Stimulated activated CD4-positive, alpha-beta T cell treated with anti-CD3 and anti-CD28 coated beads, Interleukin-1b, Interleukin-23, amount 100 ng/mL, for 1 hour (primary cell): ENCODE measurements around the gene RINL.
"Not testable (repeated sequence)": the region's sequence is repeated elsewhere in the genome, so short reads cannot be mapped to it uniquely, and the experiment has no call there.

Experiments used
- DNase-seq, 2 donors: peaks; one replicate each; pipeline ENCODE4 v3.0.0-alpha.2; 2020; ENCODE audit warnings: low read depth in 2 of 2

Gene RINL

DNA sequence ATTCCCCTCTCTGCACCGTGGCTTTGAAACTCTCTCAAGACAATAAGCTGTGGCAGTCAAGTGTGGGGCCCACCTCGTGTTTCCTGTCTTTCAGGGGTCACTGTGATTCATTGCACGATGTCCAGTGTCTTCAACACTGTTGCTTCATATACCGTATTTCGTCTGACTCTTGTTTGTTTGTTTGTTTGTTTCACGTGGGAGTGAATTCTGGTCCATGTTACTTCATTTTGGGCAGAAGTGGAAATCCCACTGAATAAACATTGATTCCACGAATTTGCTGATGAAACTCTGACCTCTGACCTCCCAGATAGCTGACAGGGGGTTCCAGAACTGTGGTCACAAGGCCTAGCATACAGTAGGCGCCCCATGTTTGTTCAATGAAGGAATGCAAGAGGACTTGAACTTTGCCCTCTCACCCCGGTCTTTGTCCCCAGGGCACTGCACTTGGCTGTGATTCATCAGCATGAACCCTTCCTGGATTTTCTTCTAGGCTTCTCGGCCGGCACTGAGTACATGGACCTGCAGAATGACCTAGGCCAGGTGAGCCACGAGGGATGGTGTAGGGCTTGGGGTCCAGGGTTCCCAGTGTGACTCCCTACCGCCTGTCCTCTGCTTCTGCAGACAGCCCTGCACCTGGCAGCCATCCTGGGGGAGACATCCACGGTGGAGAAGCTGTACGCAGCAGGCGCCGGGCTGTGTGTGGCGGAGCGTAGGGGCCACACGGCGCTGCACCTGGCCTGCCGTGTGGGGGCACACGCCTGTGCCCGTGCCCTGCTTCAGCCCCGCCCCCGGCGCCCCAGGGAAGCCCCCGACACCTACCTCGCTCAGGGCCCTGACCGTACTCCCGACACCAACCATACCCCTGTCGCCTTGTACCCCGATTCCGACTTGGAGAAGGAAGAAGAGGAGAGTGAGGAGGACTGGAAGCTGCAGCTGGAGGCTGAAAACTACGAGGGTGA is 26.8 kb upstream of the RINL start:
- DNase-seq = no peak

DNA sequence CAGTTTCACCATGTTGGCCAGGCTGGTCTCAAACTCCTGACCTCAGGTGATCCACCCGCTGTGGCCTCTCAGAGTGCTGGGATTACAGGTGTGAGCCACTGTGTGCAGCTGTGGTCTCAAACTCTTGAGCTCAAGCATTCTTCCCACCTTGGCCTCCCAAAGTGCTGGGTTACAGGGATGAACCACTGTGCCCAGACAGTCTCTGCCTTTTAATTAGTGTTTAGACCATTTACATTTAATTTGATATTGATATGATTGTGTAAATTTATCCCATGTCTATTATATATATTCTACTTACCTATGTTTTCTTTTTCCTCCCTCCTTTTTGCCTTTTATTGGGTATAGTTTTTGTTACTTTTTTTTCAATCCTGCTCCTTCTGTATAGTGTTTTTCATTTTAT is 23.6 kb upstream of the RINL start:
- DNase-seq = no peak

DNA sequence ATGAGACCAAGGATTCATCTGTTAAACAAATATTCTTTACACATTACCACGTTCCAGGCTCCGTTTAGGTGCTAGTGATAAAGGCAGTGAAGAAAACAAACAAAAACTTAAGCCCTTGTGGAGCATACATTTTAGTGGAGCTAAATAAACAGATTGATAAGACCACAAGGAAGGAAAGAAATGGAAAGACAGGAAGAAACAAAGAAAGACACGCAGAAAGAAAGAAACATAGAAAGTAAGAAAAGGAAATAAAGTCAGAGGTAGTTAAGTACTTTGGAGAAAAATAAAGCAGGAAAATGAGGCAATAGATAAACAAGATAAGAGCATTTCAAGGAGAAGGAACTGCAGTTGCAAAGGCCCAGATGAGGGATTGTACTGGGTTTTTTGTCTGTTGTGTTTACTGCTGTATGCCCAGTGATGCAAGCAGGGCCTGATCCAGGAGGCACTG is 22.7 kb upstream of the RINL start:
- DNase-seq = no peak

DNA sequence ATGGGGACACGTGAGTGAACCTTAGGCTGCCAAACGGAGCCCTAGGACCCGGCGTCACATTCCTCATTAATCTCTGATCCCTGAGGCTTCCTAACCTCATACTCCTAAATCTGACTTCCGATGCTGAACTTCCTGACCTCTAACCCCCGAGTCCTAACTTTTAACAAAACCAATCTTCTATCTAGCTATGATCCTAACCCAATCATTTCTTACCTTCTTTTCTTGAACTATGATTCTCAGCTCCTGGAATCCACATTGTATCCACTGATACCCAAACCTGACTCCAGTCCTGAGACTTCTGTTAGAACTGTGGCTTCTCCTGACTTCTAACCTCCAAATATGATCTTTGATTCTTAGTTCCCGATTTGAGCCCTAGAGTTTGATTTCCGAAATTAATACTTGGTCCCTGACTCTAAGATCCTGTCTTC is 22.1 kb upstream of the RINL start:
- no peak for DNase-seq

DNA sequence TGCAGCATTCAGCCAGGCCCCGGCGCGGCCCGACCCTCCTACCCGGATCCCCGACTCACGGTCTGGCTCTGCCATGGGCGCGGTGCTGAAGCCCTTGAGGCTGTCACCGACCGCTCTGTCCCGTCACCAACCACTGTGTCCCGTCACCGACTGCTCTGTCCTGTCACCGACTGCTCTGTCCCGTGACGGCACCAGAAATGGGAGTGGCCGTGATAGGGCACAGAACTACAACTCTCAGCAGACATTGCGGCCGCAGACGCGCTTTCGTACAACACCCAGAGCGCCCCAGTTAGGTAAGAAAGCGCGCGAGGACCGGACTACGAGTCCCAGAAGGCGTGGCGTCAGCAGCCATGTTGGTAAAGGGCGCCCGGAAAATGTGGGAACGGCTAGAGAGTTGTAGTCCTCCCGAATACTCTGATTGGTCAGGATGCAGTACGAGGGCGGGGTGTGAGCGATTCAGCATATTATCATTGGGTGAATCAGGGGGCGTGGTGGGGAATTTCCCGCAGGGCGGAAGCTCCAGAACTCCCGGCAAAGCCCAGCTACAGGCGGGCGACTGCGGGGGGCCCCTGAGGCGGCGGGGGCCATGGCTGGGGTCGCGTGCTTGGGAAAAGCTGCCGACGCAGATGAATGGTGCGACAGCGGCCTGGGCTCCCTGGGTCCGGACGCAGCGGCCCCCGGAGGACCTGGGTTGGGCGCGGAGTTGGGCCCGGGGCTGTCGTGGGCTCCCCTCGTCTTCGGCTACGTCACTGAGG is 21.5 kb upstream of the RINL start, which contains the start of the genes NFKBIB and SIRT2:
Gene NFKBIB (plus strand): TSS at position 523 of the 755 bp plus-strand sequence. CDS start 64 bp downstream, at position 587.
Gene SIRT2 (minus strand): TSS at position 172 of the 755 bp plus-strand sequence. CDS start 97 bp downstream, at position 75.
- DNase-seq = peak; percentile 92 to 97

DNA sequence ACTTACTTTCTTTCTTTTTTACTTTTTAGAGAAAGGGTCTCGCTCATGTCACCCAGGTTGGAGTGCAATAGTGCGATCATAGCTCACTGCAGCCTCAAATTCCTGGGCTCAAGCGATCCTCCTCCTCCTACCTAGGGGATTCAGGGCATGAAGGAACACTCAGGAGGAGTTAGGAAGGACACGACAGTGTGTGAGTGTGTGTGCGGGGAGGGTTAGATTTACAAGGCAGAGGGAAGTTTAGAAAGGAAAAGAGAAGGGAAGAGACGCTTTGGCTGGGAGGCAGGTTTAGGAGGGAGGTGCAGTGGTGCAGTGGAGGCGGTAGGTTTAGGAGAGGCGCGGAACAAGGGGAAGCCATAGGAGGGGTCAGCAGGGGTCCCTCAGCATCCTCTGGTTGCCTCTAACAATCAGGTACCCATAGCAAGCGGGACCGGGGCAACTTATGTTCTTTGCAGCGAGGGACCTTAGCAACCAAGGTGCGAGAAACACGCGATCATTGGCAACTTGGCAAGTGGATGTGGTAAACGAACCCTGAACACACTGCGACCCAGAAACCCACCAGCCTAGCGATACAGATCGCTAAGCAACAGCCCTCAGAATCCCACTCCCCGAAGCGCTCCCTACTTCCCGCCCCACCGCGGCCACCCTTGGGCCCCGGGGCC is 20.8 kb upstream of the RINL start:
- DNase-seq = no peak

DNA sequence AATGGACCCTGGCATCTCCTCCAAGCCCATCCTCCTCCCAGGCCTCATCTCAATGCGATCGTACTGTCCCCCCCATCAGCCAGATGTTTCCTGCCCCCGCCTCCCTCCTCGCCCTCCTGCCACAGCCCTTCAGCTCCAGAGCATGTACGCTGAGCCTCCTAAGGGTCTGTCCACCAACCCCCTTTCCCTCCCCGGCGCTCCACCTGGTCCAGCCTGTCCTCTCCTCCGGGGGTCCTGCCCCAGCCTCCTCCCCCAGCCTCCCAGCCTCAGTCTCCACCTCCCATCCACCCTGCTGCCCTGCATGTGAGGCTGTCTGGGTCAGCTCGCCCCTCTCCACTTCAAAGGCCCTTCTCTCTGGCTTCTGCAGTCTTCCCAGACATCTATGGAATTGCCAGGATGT is 16.9 kb upstream of the RINL start:
- no peak for DNase-seq

DNA sequence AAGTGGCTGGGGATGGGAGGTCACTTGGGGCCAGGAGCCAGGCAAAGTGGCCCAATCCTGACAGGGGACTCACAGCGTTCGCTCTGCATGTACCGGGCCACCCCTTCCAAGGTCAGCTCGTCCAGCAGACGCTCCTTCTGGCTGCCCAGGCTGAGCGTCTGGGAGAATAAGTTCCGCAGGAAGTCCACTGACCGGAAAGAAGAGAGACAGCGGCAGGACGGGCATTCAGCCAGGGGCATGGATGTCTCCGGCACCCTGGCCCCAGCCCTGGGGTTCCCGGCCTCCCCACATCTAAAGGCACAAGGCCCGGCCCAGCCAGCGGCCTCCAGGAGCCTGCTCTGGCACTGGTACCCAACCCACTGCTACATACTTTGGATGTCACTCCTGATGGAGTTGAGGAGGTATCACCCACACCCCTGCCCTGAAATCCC is 15.3 kb upstream of the RINL start:
- no peak for DNase-seq

DNA sequence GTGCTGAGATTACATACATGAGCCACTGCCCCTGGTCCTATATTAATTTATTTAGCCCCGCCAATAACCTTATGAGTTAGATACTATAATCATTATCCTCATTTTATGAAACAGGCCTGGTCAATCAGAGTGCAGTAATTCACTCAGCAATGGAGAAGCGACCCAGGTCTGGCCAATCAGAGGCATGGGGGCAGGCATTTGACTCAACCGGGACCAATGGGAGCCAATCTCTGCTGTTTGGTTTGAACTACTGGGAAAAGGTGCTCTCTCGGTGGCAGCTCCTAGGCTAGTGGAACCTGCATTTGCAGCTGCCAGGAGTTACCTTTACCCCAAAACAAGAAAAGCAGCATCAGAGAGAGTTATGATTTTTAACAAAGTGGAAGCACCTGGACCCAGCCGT is 14.8 kb upstream of the RINL start:
- no peak for DNase-seq

DNA sequence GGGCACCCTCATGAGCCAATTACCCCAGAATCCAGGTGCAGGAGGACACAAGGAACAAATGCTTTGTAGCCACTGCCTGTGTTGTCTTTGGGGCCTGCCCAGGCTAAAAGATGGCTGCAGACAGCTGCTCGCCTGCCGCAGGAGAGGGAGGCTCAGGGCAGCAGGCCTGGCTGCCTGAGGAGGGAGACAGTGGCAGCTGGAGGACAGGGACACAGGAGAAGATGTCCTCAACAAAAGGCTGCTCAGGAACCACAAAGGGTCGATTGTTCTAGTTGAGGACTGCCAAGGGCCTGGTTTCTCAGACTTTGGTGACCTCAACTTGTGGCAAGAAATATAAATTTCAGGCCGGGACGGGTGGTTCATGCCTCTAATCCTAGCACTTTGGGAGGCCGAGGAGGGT is 13.7 kb upstream of the RINL start:
- no peak for DNase-seq

DNA sequence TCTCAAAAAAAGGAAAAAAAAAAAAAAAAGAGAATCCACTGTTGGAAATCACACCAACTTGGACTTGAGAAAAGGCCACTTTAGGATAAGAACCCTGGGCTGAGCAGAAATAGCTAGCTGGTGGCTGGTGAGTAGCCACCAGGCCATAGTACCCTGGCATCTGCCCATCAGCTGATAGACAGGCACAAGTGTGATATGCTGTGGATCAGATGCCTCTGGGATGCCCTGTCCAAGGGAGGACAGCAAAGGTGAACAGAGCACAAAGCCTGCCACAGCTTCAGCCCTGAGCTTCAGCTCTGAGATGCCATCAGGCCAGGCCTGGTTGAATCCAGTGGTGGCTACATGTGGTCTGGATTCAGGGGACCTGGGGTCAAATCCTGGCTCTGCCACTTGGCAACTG is 12.6 kb upstream of the RINL start:
- no peak for DNase-seq

DNA sequence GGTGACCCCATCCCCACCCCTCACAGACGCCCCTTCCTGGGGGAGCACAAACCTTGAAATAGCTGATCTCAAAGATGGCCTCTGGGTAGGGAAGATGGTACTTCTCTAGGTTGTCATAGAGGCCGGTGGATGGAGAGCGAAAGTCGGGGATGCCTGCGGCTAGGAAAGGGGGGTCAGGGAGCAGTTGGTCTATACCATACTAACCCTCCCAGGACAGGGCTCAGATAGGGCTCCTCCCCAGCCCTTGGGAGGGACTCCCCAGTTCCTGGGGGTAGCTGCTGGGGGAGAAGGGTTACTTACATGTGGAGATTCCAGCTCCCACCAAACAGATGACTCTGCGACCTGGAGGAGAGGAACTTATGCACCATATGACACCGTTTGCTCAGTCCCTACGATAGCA is 11.7 kb upstream of the RINL start:
- no peak for DNase-seq

DNA sequence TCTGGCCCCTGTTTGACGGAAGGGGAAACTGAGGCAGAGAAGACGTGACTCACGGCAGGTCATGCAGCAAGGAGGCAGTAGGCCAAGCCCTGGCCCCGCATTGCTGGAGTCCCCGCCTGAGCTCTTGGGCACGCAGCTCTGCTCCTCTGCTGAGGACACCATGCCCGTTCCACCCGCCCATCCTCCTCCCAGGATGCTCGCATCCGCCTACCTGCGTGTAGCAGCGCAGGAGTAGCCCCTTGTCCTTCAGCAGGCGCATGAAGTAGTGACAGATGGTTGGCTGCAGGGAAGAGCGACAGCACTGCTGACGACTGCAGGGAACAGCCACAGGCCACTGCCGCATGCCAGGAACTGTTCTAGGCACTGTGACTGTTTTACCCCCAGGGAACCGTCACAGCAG is 10.8 kb upstream of the RINL start:
- DNase-seq = no peak

DNA sequence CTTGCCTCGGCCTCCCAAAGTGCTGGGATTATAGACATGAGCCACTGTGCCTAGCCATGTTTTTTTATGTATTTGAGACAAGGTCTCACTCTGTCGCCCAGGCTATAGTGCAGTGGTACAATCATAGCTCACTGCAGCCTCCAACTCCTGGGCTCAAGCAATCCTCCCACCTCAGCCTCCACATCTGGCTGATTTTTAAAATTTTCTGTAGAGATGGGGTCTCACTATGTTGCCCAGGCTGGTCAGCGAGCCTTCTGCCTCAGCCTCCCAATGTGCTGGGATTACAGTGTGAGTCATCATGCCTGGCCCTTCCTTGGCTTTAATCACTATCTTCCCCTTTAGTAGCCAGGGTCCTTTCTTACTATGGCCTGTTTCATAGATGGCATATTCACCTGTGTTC is 6.6 kb upstream of the RINL start:
- DNase-seq = not testable (repeated sequence)

DNA sequence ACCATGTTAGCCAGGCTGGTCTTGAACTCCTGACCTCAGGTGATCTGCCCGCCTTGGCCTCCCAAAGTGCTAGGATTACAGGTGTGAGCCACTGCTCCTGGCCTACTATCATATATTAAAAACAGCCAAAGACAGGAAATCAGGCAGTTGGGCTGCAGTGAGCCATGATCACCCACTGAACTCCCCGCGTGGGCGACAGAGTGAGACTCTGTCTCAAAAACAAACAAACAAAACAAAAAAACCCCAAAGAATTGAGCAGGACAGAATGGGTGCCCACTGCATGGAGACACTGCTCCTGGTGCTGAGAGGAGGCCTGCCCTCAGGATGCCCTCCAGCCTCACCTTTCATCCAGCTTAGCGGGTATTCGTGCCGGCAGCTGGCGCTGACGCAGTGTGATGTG is 5.2 kb upstream of the RINL start:
- no peak for DNase-seq

DNA sequence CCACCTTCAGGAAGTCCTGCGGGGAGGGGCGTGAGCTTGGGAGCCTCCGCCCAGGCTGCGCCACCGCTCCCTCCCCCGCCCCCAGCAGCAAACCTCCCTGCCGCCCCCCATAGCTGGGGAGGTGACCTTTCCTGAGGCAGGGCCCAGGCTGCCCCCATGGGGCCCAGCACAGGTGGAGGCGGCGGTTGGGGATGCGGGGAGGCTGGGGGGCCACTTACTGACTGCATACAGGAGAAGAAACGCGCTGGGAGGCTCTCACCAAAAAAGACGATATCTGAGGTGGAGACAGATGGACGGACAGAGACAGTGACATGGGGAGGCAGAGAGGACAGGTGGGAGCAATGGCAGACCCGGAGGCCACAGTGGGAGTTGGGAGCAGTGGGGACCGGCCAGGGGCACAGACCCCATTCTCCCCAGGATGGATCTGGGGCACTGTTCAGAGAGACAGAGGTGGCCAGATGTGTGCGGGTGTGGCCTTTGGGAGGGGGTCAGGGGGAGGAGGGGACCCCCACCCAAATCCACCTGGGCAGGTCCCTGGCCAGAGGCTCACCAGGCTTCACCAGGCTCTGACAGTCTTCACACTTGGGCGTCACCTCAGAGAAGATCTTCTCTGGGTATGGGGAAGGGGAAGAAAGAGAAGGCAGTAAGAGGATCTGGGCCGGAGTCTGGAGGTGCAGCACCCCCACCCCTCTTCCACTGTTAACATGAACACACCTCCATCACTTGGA is 3.0 kb upstream of the RINL start:
- DNase-seq = no peak

DNA sequence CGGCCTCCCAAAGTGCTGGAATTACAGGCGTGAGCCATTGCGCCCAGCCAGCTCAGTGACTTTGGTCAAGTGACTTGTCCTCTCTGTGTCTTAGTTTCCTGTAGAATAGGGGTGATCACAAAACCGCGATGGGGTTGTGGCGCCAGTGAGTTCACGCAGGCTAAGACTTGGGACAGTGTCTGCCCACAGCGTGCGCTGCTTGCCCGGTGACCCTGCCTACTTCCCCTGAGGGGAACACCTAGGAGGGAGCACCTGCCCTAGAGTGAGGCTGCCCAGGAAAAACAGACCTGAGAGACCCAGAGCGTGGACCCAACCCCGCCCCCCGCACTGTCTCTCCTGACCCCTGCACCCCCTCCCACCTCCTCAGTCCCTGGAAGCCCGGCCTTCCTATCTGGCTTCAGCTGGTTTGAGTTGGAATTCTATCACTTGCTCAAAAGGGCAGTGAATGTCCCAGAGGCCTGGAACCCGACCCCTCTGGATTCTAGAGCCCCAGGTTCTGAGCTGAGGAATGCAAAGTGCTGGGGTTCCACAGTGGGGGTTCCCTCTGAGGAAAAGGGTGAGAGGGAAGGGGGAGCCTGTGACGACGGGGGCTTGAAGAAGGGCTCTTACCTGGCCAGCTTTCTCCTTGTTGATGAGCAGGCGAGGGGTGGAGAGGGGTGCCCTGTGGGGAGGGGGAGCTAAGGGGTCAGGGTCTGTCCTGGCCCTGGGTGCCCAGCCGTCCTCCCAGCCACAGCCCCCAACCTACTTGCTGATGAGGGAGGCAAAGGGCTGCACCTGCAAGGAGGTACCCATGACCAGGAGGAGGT is 2.2 kb upstream of the RINL start:
- DNase-seq = no peak

DNA sequence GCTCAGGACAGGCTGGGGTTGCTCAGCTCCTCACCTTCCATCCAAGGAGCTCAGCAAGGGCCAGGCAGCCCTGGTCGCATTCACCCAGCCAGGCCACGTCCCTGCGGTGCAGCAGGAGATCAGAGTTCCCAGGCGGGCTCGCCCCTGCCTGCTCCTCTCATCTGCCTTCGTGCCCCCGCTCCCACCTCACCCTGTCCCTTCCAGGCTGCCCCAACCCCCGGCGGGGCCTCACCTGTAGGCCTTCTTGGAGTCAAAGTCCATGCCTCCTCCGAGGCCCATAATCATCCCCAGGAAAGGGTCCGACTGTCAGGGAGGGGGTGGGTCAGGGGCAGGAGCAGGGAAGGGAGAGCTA is 1.3 kb upstream of the RINL start:
- no peak for DNase-seq

DNA sequence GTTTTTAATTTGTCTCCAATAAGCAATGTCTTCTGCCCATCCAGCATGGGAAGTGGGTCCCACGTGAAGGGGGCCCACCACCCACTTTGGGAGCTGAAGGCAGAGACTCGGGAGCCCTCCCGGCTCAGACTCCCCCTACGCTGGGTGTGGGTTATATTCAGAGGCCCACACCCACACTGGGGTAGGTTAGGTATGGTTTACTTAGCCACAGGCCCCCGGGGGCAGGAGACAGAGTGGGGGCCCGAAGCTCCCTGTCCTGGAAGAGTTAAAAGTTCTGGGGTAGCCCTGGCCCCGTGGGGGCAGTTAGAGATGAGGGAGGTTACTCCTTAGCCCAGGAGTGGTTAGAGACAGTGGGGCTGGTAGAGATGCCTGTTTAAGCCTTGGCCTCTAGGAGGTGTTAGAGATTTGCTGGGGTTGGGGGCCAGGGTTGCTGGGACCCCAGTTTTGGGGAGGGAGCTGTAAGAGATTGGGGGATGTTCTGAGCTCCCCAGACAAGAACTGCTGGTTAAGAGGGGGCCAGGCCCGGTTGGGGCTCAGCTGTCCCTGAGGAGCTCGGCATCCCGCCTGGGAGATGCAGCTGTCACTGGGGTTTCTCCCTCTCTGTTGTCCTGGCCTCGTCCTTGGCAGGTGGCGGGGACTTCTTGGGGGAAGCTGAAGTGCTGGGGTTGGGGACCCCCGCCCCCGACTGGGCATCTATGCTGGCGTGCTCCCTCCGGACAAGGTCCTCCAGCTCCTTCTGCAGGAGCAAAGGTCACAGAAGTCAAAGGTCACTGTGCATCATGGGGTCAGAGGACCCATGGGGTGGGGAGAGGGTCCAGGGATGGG is 712 bp upstream of the RINL start:
- DNase-seq = no peak
